HG03039 (cell line): ENCODE data around the gene LAPTM4A.
"Not testable (repeated sequence)": the region's sequence is repeated elsewhere in the genome, so short reads cannot be mapped to it uniquely, and the experiment has no call there.

Experiments
- ATAC-seq: cut with Tn5 transposase; IDR thresholded peaks from one replicate; pipeline ENCODE4 v1.9.1; 2021; ENCODE audit warnings: mild to moderate bottlenecking, moderate library complexity; ENCODE audit not compliant: unreplicated experiment

The LAPTM4A gene

DNA sequence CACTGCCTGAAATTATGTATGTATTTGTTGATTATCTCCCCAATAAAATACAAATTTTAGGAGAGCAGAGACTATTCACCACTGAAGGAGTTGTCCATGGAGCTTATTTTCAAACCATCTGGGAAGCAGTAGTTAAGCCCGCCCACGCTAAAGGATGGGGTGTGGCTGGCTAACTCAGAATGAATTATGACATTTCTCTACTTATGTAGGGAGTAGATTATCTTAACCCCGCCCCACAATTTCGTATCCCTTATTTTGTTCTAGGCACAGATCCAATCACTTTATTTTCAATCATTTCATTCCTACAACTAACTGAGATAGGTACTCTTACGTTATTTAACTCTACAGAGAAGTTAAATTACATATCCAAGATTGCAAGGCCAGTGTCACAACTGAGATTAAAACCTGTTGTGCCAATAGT, 1.4 kb upstream of the LAPTM4A start:
- no peak for ATAC-seq

DNA sequence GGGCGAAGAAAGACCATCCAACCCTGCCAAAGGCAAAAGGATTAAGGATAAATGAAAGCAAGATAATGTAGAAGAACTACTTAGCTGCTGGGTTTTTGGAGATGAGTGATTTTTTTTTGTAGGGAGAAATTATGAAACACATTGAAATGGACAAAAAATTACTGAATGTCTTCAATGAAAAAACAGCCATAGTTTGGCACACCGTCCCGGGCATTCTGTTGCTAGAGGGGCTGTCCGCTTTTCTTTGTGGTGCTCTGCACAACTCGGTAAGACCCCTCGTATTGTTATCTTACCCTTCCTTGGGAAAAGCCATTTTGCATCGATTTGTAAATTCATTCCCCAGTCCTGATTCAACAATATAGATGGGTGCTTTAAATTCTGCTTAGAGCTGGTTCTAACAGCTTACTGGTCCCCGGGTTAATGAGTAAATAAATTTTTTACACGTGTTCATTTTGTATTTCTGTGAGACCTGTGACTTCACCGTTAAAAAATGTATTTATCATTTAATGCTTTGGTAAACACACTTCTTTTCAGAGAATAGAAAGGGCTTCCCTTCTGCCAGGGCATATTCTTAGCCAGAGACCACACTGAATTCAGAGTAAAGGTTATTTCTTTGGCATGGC, 912 bp upstream of the LAPTM4A start:
- no peak for ATAC-seq

DNA sequence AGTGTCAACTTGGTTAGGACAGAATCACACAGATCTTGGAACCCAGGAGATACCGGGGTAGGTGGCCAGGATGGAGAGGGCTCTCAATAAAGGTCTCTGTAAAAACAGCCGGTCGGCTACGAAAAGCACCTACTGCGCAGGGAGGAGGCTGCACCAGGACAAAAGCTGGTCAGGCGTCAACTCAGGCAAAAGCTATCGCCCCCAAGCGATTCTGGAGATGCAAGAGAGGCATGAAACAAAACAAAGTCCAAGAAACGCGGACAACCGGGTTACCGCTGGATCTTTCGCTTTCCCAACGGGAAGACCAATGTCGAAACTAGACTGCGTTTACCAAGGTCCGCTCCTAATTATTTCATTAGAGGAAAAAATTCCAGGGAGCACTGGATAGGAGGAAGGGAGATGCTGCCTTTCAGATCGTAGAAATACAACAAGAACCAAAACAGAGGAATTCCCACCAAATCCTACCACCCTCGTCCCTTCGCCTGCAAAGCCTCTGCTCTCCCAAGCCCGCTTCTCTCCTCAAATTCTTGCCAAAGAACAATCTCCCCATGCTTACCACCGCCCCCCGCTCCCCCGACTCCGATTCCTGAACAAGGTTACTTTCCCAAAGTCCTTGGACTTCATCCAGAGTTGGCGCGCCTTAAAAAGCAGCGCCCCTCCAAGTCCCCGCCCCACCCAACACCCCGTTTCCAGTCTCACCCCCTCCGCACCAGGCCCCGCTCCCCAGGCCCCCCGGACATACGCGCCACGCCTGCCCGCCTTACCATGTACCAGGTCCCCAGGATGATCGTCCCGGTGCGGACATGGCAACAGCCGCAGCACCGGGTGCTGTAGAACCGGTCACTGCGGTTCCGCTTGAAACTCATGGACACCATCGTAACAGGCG, 539 bp downstream of the LAPTM4A start:
- peak; percentile 15 for ATAC-seq

DNA sequence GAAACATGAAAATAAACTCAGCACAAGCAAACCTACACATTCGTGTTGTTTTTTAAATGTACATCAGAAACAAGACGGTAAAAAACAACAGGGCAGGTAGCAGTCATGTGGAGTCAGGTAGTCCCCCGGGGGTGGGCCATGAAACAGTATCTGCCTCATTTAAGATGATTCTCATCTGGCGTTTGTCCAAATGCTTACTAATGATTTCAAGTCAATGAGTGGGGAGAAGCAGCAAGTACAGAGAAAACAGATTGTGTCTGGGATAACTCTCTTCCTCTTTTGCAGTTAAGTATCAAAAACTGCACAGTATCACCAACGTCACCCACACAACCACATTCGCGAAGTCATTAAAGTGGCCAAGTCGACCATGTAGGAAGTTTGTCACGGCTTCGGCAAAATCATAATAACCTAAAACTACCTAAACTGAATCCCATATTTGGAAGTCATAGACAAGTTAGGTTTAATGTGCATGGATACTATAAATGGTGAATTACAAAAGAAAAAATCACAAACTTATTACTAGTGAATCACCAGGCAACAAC, 1.3 kb downstream of the LAPTM4A start:
- ATAC-seq: no peak

DNA sequence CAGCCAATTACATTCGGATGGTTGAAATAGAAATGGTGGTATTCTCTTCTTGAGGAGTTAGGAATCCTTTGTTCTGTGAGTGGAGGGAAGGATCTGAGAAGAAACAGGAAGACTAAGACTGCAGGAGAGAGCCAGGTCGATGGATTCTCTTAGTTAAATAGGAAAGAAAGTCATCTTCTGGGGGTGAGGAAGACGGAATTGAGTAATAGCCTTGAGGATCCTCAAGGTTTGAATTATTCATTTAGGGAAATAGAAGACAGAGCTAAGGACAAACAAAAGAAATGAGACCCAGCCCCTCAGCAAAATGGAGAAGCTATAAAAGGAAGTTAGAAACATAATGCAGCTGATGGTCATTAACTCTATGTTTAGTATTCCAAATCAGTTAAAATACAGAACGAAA, 1.8 kb downstream of the LAPTM4A start:
- ATAC-seq: no peak

DNA sequence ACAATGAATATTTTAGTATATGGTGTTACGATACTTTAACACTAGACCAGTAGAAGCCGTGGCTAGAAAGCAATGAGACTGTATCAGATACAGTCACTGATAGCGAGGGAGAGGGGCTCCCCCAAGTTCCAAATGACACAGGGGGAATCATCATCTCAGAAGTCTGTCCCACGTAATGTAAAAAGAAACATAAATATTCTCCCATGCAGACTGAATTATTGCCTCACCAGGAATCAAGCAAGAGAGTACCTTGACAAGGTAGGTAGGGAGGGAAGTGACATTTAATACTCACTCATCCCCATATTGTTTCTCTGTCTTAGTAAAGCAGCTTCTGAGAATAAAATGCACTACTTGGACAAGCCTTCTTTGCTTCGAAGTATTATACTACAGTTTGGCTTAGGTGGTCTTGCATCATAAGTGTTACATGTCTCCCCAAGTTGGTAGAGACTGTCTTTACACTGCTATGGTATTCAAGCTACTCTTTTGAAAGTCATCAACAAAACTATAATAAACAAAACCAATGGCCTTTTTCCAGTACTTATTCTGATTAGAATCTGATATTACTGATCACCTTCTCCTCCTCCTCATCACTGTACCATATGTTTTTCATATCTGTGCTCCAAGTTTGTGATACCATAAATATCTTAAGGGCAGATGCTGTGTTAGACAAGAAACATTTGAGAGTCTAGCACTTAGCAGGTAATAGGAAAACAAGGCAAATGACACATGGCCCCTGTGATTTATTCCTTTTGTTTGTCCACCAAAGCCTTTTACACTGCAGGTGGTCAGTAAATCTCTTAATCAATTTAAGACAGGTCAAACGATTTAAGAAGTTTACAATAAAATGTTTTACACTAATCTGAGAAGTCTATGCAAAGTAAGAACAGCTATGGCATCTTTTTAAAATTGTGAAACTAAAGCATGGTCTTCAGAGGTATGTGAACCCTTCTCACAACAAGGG, 2.7 kb downstream of the LAPTM4A start:
- no peak for ATAC-seq

DNA sequence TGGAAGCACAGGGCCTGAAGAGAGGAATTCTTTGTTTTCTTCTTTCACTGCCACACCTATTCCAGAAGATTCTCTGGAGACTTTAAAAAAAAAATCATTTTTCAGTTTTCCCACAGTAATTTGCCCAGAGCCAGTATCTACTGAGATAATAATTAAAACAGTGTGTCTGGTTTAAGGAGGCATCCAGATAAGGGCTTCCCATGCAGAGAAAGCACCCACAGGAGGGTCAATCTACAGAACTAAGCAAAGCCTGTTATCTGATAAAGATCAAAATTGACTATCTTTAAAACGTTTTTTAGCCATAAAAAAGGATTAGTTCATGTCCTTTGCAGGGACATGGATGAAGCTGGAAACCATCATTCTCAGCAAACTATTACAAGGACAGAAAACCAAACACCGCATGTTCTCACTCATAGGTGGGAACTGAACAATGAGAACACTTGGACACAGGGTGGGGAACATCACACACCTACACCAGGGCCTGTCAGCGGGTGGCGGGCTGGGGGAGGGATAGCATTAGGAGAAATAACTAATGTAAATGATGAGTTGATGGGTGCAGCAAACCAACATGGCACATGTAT, 5.6 kb downstream of the LAPTM4A start:
- ATAC-seq: not testable (repeated sequence)

DNA sequence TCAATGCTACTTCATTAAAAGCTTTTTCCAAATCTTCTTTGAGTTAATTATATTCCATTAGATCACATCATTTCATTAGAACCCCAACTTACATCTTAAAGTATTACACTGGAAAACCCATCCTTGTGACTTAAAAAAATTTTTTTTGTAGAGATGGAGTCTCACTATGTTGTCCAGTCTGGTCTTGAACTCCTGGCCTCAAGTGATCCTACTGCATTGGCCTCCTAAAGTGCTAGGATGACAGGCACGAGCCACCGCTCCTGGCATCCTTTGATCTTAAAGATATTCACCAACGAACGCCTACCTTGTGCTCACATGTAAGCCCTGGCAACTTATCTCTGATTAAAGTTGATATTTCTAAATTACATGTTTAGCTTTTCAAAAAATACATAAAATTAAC, 6.7 kb downstream of the LAPTM4A start:
- ATAC-seq: no peak

DNA sequence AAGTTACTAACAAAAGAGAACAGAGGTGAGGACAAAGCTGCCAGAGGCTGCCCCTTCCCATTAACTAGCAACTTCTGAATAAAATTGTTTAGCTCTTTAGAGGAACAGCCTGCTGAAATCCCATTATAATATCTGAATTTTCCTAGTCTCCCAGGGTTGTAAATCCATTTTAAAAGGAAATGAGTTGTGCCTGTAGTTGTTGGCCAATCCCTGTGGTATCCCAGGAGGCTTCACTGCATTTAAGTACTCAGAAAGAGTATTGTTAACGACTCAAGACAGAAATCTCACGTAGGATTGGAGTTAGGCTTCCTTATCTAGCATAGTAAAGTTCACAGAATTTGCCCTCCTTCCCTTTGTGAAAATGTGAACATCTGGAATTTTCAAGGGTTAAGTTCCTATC, 8.9 kb downstream of the LAPTM4A start:
- ATAC-seq: no peak

DNA sequence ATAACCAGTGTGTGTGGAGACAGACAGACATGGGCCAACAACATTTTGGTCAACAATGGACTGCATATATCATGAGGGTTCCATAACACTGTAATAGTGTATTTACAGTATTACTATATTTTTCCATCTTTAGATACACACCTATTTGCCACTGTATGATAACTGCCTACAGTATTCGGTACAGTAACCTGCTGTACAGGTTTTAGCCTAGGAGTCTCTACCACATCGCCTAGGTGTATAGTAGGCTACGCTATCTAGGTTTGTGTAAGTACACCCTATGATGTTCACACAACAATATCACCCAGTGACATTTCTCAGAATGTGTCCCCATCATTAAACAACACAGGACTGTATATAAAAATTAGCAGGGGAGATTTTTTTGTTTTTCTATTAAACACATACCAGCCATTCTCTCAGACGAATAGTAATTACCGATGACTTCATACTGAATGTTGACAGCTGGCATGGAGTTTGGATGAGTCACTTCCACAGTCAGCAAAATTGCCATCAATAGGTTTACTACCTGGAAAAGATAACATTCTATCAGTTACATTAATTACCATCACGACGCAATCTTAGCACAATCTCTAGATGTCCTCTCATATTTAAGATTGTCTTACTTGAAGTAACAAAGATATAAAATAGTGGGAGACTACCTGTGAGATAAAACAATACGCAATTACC, 10.8 kb downstream of the LAPTM4A start:
- ATAC-seq: no peak

DNA sequence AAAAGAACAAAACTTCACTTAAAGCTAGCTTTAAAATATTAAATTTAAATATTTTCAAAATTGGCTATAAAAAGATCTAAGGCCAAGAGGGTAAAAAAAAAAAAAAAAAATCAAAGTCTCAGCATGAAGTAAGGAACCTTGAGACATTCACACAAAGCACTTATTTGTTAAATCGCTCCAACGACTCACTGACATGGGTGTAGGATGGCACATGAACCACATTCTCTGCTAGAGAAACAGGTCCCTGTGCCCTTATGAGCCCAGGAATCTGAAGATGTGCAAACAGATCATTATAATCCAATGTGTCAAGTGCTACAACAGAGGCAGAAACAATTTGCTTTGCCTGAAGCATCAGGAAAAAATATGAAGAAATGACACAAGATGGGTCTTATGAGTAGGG, 13.8 kb downstream of the LAPTM4A start:
- no peak for ATAC-seq

DNA sequence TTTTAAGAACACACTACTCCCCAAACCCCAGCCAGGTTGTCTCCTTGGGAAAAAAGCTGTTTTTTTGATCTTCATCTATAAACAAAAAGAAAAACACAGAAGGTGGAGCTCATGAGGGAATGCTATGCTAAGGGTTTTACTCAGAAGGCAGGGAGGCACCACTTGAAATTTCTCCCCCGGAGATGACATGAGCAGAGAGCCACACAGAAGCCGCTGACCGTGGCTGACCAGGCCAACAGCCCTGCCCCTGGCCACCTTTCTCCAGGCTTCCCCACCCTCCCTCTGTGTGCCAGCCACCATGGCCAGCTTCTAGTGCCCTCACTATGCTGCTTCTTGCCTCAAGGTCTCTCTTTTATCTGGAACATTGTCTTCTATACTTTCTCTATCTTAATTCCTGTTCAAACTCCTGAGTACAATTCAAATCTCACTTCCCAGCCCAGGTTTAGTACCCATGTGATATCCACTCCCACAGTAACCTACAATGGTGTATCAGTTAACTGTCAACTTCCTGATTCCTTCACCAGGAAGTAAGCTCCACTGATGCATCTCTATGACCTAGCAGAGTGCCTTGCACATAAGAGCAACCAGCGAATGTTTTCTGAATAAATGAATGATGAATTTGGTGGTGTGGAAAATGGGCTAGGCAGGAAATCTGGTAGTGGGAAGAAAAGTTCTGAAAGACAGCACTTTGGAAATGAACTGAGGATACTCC, 15.3 kb downstream of the LAPTM4A start:
- no peak for ATAC-seq

DNA sequence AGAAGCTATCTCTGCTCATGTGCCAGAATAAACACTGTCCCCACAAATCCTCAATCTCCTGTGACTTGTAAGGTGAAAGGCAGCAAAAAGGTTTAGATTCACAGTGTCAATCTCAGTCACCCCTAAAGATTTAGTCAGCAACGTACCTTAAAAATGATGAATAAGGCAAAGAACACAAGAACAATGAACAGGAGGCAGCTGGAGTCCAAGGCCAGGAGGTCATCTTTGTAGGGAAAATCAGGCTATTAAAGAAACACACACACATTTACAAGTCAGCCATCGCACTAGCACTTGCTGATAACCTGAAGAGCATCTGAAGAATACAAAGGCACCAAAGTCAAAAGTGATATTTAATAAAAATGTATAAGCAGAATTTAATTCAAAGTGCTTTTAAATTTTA, 16.6 kb downstream of the LAPTM4A start:
- no peak for ATAC-seq

DNA sequence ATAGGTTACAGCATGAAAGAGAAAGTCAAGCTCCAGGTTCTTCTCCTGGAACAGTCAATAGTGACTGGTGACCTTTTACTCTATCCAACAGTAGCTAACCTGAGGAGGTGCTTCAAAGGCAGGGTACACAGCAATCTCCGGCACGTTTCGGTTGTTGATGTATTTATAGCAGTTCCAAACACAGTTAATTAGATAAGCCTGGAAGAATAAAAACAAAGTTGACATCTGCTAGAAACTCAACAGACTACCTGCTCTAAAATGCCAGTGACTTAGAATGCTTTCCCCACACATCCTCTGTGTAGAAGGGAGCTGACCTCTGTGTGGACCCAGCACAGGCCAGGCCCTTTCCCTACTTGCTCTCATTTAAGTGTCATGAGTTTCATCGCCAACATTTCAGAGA, 17.2 kb downstream of the LAPTM4A start:
- no peak for ATAC-seq

DNA sequence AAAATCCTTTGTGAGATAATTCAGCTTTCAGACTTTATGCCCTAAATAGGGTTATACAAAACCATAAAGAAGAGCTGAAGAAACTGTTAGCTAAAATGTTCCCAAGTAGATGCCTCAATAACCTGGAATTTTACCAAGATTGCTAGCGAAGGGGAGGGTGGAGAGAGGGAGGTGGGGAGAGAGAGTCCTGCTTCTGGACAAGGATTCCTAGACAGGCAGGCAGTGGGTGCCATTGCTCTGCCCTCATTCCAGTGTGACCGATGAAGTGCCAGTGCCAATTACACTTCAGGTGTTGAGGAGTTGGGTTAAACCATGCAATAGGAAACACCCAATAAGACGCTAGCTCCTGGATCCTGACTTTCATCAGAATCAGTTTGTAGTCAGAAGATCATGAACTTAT, 18.1 kb downstream of the LAPTM4A start:
- ATAC-seq: no peak

DNA sequence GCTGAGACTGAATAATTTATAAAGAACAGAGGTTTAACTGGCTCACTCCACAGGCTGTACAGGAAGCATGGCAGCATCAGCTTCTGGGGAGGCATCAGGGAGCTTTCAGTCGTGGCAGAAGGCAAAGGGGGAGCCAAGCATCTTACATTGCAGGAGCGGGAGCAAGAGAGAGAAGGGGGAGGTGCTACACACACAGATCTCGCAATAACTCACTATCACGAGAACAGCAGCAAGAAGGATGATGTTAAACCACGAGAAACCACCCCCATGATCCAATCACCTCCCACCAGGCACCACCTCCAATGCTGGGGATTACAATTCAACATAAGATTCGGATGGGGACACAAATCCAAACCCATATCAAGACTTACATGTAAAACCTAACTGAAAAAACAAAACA, 21.2 kb downstream of the LAPTM4A start:
- no peak for ATAC-seq

DNA sequence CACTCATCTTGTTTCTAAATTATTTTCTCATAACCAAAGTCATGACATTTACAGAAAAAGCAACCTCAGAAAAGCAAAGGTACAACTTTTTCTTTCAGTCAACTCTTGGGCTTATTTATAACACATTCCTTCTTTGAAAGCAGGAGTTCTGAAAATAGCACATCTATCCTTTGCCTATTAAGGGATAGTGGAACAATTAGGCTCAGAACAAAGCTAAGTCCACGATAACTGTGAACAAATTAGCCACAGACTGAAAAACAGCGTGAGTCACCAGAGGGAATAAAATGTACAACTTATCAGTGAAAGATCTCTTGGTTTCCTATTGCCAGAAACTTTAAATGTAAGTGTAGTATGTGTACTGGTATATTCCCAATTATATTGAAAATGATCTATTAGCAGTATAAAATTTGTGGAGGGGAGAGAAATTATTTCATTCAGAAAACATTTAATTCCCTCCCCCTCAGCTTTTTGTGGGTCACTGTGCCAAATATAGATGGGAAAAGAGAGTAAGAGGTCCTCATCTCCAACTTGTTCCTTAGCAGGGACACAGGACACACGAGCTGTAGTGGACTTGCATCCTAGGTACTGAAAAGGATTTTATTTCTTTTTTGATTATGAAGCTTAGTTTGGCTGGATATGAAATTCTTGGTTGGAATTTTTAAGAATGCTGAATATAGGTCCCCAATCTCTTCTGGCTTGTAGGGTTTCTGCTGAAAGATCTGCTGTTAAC, 23.6 kb downstream of the LAPTM4A start:
- no peak for ATAC-seq

DNA sequence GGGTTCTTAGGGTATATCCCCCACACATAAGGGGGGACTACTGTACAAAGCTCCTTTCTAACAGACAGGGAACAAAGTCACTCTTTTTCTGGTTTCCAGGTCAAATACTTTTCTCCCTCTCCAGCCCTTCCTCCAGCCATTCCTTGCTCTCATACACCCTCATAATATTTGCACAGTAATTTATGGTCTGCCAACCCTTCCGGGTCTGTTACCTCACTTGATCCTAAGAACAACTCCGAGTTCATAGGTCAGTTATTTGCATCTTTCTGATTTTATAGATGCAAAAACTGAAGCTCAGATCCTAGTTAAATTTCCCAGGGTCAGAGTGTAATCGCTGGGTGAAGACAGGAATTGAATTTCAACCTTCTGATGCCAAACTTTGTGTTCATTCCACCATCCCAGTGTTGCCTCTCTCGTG, 24.2 kb downstream of the LAPTM4A start:
- ATAC-seq: no peak
